ENCODE measurements around the gene ZBTB21. TPM values are rescaled to one million over a fixed set of nuclear protein-coding genes. Genes with fewer than 3 reads are reported as not detected.

Gene ZBTB21
- total RNA-seq, 1 donor from 2014 or later: 20.9 TPM

- Mint-ChIP-seq H3K27ac (ENCODE audit: unreplicated experiment) (no peak overlapping the region), H3K36me3 (ENCODE audit: unreplicated experiment) (no peaks in the 10 kb centered on the region), H3K9me3 (ENCODE audit: unreplicated experiment) (no peaks in the 10 kb centered on the region), H3K4me1 (ENCODE audit: unreplicated experiment) (peaks cover 43% of the 10 kb centered on the region), H3K4me3 (ENCODE audit: unreplicated experiment) (no peak overlapping the region), H3K27me3 (ENCODE audit: unreplicated experiment) (no peaks in the 10 kb centered on the region)
- no peak for TF ChIP-seq CTCF (IDR thresholded peaks at IDR 0.05)
- DNase-seq (ENCODE audit: extremely low spot score, unreplicated experiment): no peak
Observed at GRCh38 chr21:42043961-42044360, 33.8 kb upstream of the ZBTB21 start.

DNA sequence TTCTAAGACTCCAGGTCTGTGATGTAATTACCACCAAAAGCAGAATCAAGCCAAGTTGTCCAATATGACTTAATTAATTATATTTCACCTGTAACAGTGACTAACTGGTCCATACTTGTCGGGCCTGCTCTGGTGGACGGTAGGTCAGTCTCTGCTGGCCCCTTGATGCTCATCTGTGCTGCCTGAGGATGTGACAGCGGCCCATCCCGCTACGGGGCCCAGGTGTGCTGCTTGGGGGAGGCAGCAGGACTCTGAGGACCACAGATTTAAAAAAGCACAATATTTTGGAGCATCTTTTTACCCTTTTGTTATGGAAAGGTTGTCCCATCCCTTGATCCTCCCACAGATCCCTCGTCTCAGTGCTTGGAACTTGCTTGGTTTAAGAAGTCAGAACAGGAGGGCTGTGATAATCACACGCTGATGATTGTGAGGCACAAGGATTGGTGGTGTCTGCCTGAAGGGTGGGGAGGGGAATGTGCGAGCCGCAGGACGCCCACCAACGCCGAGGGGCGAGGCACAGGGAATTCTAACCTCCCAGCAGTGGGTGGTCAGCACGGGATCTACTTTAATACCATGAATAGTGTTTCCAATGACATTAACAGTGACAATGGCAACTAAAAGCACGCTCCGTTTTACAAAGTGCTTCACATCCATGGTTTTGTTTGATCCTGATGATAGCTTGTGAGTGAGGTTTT is 33.2 kb upstream of the ZBTB21 start:
- no peak overlapping the region for H3K27ac Mint-ChIP-seq (ENCODE audit: unreplicated experiment)
- no peaks in the 10 kb centered on the region for H3K27me3 Mint-ChIP-seq (ENCODE audit: unreplicated experiment)
- DNase-seq (ENCODE audit: extremely low spot score, unreplicated experiment): no peak
- peaks cover 5% of the 10 kb centered on the region for H3K9me3 Mint-ChIP-seq (ENCODE audit: unreplicated experiment)
- H3K36me3 Mint-ChIP-seq (ENCODE audit: unreplicated experiment): no peaks in the 10 kb centered on the region
- peaks cover 44% of the 10 kb centered on the region for H3K4me1 Mint-ChIP-seq (ENCODE audit: unreplicated experiment)
- no peak for TF ChIP-seq CTCF (IDR thresholded peaks at IDR 0.05)
- no peak overlapping the region for H3K4me3 Mint-ChIP-seq (ENCODE audit: unreplicated experiment)

- no peak for TF ChIP-seq CTCF (IDR thresholded peaks at IDR 0.05)
- no peak for DNase-seq (ENCODE audit: extremely low spot score, unreplicated experiment)
- peaks cover 5% of the 10 kb centered on the region for H3K9me3 Mint-ChIP-seq (ENCODE audit: unreplicated experiment)
- H3K27me3 Mint-ChIP-seq (ENCODE audit: unreplicated experiment): no peaks in the 10 kb centered on the region
- no peak overlapping the region for H3K4me3 Mint-ChIP-seq (ENCODE audit: unreplicated experiment)
- peaks cover 37% of the 10 kb centered on the region for H3K4me1 Mint-ChIP-seq (ENCODE audit: unreplicated experiment)
- H3K36me3 Mint-ChIP-seq (ENCODE audit: unreplicated experiment): no peaks in the 10 kb centered on the region
- no peak overlapping the region for H3K27ac Mint-ChIP-seq (ENCODE audit: unreplicated experiment)
Observed at GRCh38 chr21:42042651-42043050, 32.5 kb upstream of the ZBTB21 start.

DNA sequence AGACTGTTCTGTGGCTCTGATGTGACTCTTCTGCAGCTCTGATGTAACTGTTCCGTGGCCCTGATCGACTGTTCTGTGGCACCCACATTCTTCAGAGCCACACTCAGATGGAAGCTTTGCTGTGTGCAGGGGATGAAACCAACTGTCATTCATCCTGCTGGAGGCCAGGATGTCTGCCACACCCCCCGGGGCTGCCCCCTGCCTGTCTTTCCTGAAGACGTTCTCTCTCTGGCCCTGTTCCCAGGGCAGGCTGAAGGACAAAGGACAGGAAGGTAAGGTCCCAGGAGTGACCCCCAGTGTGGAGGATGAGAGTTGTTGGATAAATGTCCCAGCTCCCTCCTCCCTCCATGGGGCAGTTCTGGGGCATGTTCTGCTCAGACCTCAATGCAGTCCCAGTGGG is 31.6 kb upstream of the ZBTB21 start:
- peaks cover 5% of the 10 kb centered on the region for H3K9me3 Mint-ChIP-seq (ENCODE audit: unreplicated experiment)
- H3K4me3 Mint-ChIP-seq (ENCODE audit: unreplicated experiment): no peak overlapping the region
- no peak for DNase-seq (ENCODE audit: extremely low spot score, unreplicated experiment)
- no peaks in the 10 kb centered on the region for H3K36me3 Mint-ChIP-seq (ENCODE audit: unreplicated experiment)
- no peak for TF ChIP-seq CTCF (IDR thresholded peaks at IDR 0.05)
- peaks cover 34% of the 10 kb centered on the region for H3K4me1 Mint-ChIP-seq (ENCODE audit: unreplicated experiment)
- peak overlapping the region; percentile 16 for H3K27ac Mint-ChIP-seq (ENCODE audit: unreplicated experiment)
- no peaks in the 10 kb centered on the region for H3K27me3 Mint-ChIP-seq (ENCODE audit: unreplicated experiment)

DNA sequence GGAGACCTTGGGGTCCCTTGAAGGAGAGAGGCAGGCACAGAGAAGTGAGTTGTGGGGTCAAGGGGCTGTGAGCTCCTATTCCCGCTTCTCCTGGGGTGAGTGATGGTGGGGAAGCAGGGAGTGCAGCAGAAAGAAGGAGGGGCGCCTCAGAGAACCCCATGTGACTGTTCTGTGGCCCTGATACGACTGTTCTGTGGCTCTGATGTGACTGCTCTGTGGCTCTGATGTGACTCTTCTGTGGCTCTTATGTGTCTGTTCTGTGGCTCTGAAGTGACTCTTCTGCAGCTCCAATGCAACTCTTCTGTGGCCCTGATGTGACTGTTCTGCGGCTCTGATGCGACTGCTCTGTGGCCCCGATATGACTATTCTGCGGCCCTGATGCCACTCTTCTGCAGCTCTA is 31.1 kb upstream of the ZBTB21 start:
- peak overlapping the region; percentile 84 for H3K27ac Mint-ChIP-seq (ENCODE audit: unreplicated experiment)

More for the DNA sequence above, 31.1 kb upstream of the ZBTB21 start:
- DNase-seq (ENCODE audit: extremely low spot score, unreplicated experiment): no peak
- no peaks in the 10 kb centered on the region for H3K36me3 Mint-ChIP-seq (ENCODE audit: unreplicated experiment)
- no peak for TF ChIP-seq CTCF (IDR thresholded peaks at IDR 0.05)
- peaks cover 34% of the 10 kb centered on the region for H3K4me1 Mint-ChIP-seq (ENCODE audit: unreplicated experiment)
- no peak overlapping the region for H3K4me3 Mint-ChIP-seq (ENCODE audit: unreplicated experiment)
- peaks cover 5% of the 10 kb centered on the region for H3K9me3 Mint-ChIP-seq (ENCODE audit: unreplicated experiment)
- H3K27me3 Mint-ChIP-seq (ENCODE audit: unreplicated experiment): no peaks in the 10 kb centered on the region

Measured in osteocyte (in vitro differentiated cells).